GM12878 (cell line): ENCODE measurements around the gene PDE7B. TPM values are rescaled to one million over a fixed set of nuclear protein-coding genes. Genes with fewer than 3 reads are reported as not detected.

Experiments
- CREM ChIP-seq: IDR thresholded peaks from 2 replicates; pipeline ENCODE4 v1.6.1; 2014; ENCODE audit warnings: antibody characterized with exemption, low read depth
- HCFC1 ChIP-seq: fragments of 150-350 bp; IDR thresholded peaks from 2 replicates; pipeline ENCODE4 v1.6.1; 2014; ENCODE audit warnings: low read length
- NFYA ChIP-seq: IDR thresholded peaks from 2 replicates; pipeline ENCODE4 v1.6.1; 2011; ENCODE audit warnings: low read depth, mild to moderate bottlenecking, low read length, improper control_type of control experiment, borderline replicate concordance
- PAX5 ChIP-seq: IDR thresholded peaks from 2 replicates; pipeline ENCODE4 v1.6.1; 2011; ENCODE audit warnings: low read depth, low read length, borderline replicate concordance
- POLR2AphosphoS5 ChIP-seq: IDR thresholded peaks from 2 replicates; pipeline ENCODE4 v1.6.1; 2011; ENCODE audit warnings: mild to moderate bottlenecking, low read length, inconsistent platforms
- RAD51 ChIP-seq: fragments of 450-650 bp; IDR thresholded peaks from 2 replicates; pipeline ENCODE4 v1.6.1; 2016; ENCODE audit warnings: moderate library complexity, mild to moderate bottlenecking, inconsistent platforms
- SMC3 ChIP-seq: IDR thresholded peaks from 2 replicates; pipeline ENCODE4 v1.6.1; 2011; ENCODE audit warnings: low read length, improper control_type of control experiment, borderline replicate concordance
- SP1 ChIP-seq: IDR thresholded peaks from one replicate; pipeline ENCODE4 v1.6.1; 2011; ENCODE audit warnings: low read depth, low read length
- WRNIP1 ChIP-seq: IDR thresholded peaks from 2 replicates; pipeline ENCODE4 v1.6.1; 2011; ENCODE audit warnings: low read depth, low read length, improper control_type of control experiment, borderline replicate concordance
- polyA plus RNA-seq, 11 experiments: library from polyadenylated mRNA; depleted of rRNA in 4 of 11; unstranded in 6 of 11; stranded (reverse) in 5 of 11; fragments of >200 nt; fragmentation: Nextera tagmentation in 4 of 11; fragmentation: Illumina TruSeq in 1 of 11; extraction: Ambion mirVana in 4 of 11; extraction: Trizol in 1 of 11; gene quantifications; 1 replicate in 1 of 11; 2 replicates in 10 of 11; pipeline versions ENCODE4 v1.2.1 to v1.2.3, GENCODE V29; 2011 to 2016; ENCODE audit warnings: inconsistent platforms in 2 of 11, missing spikeins in 2 of 11, low read depth in 1 of 11
- total RNA-seq, 4 experiments: library from RNA; depleted of rRNA in 3 of 4; stranded (reverse); fragments of >200 nt in 3 of 4; fragmentation: Illumina TruSeq in 1 of 4; extraction: Trizol in 1 of 4; gene quantifications; 2 replicates each; pipeline versions ENCODE4 v1.2.1 to v1.2.3, GENCODE V29; 2013 to 2021
- TF ChIP-seq, protein P1 (sequence below): fragments of 450-650 bp; IDR thresholded peaks from 2 replicates; pipeline ENCODE4 v1.6.1; 2016; ENCODE audit warnings: mild to moderate bottlenecking
- TF ChIP-seq, protein P2 (sequence below): fragments of 450-650 bp; IDR thresholded peaks from 2 replicates; pipeline ENCODE4 v1.6.1; 2018; ENCODE audit warnings: borderline replicate concordance, mild to moderate bottlenecking; ENCODE audit not compliant: partially characterized antibody
- TF ChIP-seq, protein P3 (sequence below): fragments of 450-650 bp; formaldehyde crosslinking; IDR thresholded peaks from 2 replicates; pipeline ENCODE4 v1.4.0; 2022; ENCODE audit warnings: mild to moderate bottlenecking, moderate library complexity
- TF ChIP-seq, protein P4 (sequence below): IDR thresholded peaks from 2 replicates; pipeline ENCODE4 v1.6.1; 2012; ENCODE audit warnings: improper control_type of control experiment, low read depth, low read length; ENCODE audit not compliant: insufficient replicate concordance

Gene PDE7B
- total and polyA plus RNA-seq, 10 of the 15 experiments (the other 5 are each of a cell fraction or from before 2014, with no cell fraction given): not detected

DNA sequence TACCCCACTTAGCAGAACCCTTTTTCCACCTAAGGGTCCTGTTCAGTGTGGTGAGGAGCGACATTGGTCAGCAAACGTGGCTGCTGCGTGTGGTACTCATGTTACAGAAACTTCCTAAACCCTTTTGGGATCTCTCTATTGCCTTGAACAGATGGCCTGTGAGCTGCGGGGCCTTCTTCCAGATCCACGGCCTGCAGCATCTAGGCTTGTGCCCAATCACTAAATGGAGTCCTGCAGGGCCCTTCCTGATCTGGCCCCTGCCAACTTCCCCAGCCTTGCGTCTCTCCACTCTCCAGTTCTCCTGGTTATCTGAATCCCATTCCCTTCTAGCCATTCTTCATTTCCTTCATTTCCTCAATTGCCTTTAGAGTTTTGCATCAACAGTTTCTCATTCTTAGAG is 85.6 kb downstream of the PDE7B start (continued):
- TF ChIP-seq SP1 (no peak), PAX5 (no peak), CREM (no peak), WRNIP1 (no peak), NFYA (no peak), RAD51 (no peak), HCFC1 (no peak), POLR2AphosphoS5 (no peak), SMC3 (no peak)
- TF ChIP-seq, protein P1, sequence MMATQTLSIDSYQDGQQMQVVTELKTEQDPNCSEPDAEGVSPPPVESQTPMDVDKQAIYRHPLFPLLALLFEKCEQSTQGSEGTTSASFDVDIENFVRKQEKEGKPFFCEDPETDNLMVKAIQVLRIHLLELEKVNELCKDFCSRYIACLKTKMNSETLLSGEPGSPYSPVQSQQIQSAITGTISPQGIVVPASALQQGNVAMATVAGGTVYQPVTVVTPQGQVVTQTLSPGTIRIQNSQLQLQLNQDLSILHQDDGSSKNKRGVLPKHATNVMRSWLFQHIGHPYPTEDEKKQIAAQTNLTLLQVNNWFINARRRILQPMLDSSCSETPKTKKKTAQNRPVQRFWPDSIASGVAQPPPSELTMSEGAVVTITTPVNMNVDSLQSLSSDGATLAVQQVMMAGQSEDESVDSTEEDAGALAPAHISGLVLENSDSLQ: no peak
- TF ChIP-seq, protein P2, sequence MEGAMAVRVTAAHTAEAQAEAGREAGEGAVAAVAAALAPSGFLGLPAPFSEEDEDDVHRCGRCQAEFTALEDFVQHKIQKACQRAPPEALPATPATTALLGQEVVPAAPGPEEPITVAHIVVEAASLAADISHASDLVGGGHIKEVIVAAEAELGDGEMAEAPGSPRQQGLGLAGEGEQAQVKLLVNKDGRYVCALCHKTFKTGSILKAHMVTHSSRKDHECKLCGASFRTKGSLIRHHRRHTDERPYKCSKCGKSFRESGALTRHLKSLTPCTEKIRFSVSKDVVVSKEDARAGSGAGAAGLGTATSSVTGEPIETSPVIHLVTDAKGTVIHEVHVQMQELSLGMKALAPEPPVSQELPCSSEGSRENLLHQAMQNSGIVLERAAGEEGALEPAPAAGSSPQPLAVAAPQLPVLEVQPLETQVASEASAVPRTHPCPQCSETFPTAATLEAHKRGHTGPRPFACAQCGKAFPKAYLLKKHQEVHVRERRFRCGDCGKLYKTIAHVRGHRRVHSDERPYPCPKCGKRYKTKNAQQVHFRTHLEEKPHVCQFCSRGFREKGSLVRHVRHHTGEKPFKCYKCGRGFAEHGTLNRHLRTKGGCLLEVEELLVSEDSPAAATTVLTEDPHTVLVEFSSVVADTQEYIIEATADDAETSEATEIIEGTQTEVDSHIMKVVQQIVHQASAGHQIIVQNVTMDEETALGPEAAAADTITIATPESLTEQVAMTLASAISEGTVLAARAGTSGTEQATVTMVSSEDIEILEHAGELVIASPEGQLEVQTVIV: no peak
- TF ChIP-seq, protein P3, sequence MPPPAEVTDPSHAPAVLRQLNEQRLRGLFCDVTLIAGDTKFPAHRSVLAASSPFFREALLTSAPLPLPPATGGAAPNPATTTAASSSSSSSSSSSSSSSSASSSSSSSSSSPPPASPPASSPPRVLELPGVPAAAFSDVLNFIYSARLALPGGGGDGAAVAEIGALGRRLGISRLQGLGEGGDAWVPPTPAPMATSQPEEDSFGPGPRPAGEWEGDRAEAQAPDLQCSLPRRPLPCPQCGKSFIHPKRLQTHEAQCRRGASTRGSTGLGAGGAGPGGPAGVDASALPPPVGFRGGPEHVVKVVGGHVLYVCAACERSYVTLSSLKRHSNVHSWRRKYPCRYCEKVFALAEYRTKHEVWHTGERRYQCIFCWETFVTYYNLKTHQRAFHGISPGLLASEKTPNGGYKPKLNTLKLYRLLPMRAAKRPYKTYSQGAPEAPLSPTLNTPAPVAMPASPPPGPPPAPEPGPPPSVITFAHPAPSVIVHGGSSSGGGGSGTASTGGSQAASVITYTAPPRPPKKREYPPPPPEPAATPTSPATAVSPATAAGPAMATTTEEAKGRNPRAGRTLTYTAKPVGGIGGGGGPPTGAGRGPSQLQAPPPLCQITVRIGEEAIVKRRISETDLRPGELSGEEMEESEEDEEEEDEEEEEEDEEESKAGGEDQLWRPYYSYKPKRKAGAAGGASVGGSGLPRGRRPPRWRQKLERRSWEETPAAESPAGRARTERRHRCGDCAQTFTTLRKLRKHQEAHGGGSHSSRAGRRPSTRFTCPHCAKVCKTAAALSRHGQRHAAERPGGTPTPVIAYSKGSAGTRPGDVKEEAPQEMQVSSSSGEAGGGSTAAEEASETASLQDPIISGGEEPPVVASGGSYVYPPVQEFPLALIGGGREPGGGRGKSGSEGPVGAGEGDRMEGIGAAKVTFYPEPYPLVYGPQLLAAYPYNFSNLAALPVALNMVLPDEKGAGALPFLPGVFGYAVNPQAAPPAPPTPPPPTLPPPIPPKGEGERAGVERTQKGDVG (CRISPR knock-in tag): no peak
- TF ChIP-seq, protein P4, sequence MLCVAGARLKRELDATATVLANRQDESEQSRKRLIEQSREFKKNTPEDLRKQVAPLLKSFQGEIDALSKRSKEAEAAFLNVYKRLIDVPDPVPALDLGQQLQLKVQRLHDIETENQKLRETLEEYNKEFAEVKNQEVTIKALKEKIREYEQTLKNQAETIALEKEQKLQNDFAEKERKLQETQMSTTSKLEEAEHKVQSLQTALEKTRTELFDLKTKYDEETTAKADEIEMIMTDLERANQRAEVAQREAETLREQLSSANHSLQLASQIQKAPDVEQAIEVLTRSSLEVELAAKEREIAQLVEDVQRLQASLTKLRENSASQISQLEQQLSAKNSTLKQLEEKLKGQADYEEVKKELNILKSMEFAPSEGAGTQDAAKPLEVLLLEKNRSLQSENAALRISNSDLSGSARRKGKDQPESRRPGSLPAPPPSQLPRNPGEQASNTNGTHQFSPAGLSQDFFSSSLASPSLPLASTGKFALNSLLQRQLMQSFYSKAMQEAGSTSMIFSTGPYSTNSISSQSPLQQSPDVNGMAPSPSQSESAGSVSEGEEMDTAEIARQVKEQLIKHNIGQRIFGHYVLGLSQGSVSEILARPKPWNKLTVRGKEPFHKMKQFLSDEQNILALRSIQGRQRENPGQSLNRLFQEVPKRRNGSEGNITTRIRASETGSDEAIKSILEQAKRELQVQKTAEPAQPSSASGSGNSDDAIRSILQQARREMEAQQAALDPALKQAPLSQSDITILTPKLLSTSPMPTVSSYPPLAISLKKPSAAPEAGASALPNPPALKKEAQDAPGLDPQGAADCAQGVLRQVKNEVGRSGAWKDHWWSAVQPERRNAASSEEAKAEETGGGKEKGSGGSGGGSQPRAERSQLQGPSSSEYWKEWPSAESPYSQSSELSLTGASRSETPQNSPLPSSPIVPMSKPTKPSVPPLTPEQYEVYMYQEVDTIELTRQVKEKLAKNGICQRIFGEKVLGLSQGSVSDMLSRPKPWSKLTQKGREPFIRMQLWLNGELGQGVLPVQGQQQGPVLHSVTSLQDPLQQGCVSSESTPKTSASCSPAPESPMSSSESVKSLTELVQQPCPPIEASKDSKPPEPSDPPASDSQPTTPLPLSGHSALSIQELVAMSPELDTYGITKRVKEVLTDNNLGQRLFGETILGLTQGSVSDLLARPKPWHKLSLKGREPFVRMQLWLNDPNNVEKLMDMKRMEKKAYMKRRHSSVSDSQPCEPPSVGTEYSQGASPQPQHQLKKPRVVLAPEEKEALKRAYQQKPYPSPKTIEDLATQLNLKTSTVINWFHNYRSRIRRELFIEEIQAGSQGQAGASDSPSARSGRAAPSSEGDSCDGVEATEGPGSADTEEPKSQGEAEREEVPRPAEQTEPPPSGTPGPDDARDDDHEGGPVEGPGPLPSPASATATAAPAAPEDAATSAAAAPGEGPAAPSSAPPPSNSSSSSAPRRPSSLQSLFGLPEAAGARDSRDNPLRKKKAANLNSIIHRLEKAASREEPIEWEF: no peak
